Embryonic facial prominence (tissue), 1 donor: ENCODE data around the gene LINC01488.

ENCODE experiments used
- DNase-seq: peaks from one replicate; pipeline ENCODE4 v3.0.0-alpha.2; 2016; ENCODE audit errors: extremely low spot score

LINC01488 gene

DNA sequence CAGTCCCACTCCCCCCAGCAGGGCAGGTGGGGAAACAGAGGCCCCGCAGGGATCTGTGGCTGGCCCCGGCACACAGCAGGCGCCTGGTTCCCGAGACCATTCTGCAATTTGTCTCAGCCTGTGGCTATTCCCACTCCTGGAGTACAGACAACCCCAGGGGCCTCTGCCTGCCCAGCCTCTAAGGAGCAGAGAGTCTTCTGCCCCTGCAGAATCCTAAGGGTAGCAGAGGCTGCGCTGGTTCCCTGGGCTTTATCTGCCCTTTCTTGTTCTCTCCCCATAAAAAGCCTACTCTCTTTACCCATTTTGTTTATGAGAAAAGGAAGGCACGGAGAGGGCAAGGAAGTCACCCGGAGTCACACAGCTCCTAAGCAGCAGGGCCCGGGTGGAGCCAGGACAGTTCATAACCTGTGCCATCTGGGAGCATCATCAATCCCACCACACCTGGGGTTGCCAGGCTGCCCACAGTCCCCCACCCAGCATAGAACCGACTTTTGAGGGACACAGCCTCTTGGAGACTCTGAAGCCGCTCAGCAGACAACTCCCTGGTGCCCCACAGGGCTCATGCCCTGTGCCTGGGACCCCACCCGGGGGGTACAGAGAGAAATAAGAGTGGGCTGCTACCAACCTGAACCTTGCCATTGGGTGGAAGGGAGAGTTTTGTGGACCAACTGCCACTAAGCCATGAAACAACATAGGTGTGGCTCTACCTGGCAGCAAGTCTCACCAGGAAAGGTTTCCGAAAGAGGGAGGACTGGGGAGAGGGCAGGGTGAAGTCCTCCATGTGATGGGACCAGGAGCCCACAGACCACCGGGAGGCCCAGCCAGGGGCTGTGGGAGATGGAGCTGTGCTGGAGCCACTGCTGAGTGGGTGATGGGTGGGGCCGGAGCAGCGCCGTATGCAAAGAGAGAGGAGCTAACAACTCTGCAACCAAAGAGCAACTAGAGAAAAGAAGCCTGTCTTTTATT is 17.2 kb upstream of the LINC01488 start:
- no peak for DNase-seq

DNA sequence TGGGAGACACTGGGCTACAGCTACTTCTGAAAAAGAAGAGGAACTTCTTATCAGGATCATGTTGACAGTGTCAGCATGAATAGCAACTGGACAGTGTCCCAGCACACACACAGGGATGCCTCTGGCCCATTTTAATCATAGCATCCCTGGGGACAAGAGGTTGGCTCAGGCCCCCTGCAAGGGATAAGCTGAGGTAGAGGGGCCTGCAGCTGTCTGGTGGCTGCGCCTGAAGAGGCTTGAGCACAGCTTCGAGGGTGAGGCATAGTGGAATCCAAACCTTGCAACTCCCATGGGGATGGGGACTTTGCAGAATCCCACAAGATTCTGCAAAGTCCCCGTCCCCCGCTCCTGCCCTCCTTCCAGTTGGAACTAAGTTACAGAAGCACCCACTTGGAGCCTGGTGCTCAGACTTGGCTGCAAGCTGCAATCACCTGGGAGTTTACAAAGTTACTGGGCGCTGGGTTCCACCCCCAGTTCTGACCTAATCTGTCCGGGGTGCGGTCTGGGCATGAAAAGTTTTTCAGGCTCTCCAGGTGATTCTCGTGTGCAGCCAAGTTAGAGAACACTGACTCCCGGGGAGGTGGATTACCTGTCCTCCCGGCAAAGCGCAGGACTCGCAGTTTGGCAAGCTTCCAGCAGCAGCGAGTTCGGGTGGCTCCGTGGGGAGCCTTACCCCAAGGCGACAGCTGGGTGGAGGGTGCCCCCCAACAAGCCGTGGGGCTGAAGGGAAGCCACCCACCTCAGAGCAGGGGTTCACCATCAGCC is 16.0 kb upstream of the LINC01488 start:
- no peak for DNase-seq

DNA sequence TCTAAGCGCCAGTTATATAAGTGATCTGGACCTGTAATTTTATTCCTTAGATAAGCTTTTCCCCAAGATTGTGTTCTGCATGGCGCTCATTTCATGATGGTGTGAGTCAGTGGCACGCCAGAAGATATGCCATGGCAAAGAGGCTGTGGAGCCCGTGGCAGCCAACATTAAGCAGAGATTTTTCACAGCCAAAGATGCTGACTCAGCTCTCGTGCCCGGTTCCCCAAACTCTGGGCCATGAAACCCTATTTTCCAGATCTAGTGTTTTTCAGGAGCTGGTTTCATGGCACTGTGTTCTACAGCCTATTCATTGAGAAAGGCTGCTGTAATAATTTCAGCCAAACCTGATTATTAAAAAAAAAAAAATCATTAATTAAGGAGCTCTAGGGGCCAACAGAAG is 15.4 kb upstream of the LINC01488 start:
- DNase-seq: no peak

DNA sequence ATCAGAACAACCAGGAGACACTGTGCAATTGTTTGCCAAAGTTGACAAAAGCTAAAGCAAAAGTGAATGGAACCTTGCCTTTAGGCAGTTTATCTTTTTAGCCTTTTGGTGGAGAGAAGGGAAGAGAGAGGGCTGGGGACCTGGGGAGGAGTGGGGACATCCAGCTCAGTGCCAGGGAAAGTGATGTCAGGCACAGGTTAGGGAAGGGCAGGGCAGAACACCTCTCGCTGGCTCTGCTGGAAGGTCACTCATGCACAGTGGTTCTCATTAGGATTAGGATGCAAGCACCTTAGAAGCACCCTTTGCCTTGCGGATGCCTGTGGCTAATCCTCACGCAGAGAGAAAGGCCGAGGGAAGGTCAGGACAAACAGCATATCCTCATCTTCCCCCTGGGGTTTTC is 14.3 kb upstream of the LINC01488 start:
- DNase-seq: no peak

DNA sequence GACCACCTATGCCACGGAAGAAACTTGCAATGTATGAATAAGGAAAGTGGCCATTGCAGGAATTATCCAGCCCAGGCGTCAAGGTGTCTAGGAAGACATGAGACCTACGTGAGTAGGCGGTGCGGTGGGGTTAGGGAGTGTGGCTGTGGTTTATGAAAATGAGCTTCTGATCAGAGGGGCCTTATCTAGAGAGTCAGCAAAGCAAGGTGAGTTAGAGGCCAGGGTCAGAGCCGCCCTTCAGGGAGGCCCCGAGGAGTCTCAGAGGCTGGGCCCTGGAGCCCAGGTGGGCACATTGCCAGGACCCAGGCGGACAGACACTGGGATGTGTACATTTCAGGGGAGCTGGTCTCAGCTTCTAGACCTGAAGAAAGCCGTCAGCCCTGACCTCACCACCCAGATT is 13.8 kb upstream of the LINC01488 start:
- no peak for DNase-seq

DNA sequence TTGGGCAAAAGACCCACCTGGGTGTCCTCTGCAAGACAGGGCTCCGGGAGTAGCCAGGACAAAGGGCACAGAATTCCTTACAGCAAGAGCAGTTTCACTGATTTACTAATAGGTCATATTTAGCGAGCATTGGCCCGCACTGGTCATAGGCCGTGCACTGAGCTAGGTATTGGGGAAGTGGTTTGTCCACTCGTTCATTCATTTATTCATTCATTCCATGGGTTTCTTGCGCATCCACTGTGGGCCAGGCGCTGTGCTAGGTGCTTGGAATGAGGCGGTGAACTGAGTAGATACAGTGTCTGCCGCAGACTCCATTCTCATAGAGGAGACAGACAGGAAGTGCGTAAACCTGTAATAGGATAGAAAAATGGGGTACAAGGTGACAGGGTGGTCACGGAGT is 13.2 kb upstream of the LINC01488 start:
- no peak for DNase-seq

DNA sequence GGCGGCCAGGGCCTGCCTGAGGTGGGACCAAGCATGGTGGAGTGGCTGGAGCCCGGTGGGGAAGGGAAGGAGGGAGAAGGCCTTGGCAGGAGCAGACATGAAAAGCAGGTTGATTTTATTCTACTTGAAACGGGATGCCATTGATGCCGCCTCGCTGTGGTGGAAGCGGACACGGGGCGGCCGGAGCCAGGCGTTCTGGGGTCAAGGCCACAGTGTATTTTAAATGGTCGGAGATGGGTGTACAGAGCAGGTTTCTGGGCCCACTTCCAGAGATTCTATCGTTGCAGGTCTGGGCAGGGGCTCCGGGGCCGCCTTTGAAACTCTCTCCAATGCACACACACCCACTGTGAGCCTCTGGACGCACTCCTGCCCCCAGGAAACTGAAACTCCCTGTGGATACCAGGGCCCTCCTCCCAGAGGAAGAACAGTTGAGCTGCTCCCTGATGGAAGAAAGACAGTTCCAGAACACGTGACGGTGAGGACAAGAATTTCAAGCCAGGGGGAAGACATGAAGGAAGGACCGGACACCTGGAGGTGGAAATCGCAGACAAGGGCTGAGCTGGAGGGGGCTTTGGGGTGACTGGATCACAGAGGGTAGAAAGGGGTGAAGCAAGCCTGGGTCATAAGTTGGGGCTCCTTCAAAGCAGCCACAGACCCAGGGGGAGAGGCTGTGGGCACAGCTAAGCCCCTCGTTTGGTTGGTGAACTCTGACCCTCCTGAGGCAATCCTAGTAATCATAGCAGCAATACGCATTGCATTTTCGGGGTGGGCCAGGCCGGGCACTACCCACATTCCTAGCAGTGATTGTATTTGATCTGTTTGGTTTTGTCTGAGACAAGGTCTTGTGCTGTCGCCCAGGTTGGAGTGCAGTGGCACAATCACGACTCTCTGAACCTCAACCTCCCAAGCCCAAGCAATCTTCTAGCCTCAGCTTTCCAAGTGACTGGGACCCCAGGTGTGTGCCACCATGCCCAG is 12.3 kb upstream of the LINC01488 start:
- DNase-seq: no peak

DNA sequence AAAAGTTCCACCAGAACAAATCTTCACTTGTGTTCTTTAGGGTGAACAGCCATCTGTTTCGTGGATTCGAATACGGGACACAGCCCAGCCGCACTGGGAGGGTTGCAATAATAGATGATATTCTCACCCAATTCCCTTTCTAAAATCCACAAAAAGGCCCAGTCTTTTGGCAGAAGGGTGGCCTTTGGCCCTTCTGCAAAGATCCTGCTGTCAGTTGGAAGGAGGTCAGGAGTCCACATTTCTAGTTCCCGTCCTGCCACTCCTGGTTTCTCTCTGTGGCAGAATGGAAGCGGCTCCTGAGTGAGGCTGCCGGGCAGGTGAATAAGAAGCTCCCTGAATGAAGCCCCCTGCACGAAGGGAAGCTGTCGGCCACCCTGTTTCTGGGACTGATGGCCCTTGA is 11.2 kb upstream of the LINC01488 start:
- DNase-seq: no peak

DNA sequence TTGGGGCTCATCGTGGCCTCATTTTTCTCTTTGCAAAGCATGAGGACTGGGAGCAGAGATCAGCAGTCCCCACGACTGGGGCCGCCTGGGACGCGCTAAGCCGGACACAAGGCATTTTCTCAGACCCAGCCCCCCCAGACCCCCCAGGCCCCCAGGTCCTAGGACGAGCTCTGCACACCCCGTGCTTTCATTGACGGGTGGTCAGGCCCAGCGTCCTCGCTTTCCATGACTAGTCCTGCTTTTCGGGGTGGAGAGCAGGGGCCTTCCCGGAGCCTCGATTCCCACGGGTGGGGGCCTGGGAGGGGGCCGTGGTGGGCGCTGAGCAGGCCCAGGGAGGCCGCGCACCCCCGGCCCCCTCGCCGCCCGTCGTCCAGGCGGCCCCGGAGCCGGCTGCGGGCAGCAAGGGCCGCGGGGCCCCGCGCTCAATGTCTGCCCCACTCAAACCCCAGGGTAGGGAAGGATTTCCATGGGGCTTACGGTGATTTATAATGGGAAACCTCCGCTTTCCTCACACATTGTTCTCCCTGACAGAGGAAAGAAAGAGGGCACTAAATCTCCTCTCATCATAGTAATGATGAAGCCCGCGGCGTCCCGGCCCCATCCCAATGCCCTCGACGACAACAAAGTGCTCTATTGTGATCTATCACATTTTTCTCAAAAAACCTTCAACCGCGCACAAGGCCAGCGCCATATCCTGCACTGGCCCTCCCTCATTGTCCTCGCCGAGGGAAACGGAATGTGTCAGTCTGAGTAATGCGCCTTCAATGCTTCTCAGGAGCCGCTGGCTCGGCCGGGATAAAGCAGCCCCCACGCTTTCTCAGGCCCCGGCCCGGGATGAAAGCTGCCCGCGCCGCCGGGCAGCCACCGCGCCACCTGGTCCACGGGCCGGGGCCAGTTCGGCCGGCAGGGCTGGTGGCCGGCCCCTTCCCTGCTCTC is 10.4 kb upstream of the LINC01488 start:
- DNase-seq: no peak

DNA sequence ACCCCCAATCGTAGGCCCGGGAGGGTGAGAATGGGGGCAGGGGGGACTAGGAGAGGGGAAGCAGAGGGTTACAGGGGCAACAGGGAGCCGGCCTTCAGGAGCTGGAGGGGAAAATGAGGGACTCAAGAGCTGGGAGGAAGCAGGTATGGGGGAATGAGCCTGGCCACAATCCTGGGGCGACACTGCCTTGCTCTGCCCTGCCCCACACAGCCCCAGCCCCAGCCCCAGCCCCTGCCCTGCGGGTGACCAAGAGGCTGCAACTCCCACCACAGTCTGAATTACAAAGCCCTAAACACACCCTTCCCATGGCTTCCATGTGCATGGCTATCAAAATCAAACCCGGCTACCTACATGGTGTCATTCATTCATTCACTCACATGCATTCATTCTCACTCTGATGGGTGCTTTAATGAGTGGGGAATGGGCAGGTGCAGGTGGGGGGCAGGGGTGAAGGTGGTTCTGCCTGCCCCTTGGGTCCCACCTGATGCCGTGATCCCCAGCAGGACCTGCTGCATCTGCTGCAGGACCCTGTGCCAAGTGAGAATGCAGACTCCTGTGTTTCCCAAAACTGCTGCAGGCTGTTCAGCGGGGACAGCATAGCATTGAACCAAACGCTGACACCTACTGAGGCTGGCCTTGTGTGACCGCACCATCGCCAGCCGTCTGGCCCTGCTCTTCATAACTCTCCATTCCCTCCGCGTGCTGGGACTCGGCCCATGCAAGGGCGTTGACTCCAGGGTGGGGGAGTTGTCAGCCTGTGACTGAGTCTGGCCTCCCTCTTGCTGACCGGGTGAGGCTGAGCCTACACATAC is 9.5 kb upstream of the LINC01488 start:
- DNase-seq: no peak

DNA sequence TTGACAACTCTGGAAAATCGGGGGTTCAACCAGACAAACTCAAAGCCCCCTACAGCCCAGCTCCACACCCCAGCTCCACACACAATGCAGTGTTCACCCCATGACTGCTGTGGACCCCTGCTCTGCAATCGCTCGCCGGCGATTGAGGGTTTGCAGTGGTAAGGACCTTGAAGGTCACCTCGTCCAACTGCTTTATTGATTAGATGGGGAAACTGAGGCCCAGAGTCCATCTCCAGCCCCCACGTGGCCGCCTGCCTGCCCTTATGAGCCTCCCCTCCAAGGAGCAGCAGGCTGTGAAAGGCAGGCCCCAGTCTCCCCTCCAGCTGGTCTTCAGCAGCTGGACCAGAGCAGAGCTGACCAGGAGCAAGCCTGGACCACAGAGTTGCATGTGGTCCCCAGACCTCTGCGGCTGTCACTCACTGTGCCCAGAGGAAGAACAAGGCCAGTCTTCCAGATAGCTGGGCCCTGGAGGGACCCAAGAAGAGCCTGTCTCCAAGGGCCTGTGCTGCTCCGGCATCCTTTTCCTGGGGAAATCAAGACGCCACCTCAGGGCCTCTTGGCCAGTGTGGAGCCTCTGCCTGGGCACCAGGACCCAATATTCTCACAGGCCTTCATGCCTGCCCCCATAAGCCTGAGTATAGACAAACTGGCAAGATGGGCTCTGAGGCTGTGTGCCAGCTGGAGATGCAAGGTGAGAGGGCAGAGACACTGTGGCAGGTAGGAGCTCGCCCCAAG is 8.8 kb upstream of the LINC01488 start:
- DNase-seq: no peak

DNA sequence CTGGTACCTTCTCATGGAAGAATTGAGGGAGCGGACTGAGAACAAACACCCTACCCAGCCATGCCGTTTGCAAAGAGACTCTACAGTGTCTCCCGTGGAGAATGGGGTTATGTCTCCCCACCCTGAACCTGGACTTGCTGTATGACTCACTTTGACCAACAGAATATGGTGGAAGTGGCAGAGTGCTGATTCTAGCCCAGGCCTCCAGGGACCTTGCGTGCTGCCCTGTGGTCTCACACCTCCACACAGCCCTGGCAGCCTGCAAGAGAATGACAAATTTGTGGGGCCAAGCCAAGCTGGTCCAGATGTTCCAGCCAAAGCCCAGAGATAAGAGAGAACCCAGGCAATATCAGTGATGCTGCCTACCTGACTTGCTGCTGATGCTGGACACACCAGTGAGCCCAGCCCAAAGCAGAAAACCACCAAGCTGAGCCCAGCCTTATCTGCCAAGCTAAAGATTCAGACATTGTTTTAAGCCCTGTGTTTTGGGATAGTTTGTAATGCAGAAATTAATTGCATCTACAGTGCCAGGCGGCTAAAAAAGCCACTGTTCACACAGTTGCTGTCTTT is 8.1 kb upstream of the LINC01488 start:
- no peak for DNase-seq

DNA sequence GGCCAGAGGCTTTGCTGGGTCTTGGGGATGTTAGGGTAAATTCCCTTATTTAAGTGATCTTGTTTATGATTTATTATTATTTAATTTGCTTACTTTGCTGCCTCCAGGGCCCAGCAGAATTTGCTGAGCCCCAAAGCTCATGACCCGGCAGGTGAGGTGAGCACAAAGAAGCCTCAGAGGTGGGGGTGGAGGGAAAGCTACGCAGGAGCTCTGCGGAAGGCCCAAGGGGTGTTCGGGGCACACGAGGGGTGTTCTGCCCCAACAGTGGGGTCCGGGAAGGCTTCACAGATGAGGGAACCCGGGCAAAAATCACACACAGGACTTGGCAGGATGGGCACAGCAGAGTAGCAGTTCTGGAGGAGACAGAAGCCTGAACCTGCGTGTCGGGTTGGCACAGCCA is 6.7 kb upstream of the LINC01488 start:
- DNase-seq: no peak

DNA sequence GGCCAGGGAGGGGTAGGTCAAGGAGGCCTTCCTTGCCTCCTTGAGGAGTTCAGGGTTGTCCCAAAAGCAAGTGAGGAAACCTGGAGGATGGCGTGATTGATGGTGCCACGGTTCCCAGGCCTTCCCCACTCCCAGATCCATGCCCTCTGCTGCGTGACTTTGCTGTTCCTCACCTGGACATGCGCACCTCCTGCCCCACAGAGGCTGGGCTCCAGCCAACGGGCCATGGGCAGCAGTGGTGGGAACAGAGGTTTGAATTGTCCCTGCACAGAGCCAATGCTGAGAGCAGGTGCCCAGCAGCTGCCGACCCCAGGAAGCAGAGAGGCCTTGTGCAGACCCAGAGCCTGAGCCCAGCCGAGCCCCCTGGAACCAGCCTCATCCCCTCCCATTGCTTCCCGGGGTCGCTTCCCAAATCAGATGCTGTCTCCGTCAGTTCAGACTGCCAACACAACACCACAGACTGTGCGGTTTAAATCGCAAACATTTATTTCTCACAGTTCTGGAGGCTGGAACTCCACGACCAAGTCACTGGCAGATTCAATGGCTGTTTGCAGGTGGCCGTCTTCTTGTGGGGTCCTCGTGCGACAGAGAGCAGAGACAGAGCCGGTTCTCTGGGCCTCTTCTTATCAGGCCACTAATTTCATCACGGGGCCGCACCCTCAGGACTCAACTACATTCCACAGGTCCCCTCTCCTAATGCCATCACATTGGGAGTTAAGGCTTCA is 6.2 kb upstream of the LINC01488 start:
- DNase-seq: no peak

DNA sequence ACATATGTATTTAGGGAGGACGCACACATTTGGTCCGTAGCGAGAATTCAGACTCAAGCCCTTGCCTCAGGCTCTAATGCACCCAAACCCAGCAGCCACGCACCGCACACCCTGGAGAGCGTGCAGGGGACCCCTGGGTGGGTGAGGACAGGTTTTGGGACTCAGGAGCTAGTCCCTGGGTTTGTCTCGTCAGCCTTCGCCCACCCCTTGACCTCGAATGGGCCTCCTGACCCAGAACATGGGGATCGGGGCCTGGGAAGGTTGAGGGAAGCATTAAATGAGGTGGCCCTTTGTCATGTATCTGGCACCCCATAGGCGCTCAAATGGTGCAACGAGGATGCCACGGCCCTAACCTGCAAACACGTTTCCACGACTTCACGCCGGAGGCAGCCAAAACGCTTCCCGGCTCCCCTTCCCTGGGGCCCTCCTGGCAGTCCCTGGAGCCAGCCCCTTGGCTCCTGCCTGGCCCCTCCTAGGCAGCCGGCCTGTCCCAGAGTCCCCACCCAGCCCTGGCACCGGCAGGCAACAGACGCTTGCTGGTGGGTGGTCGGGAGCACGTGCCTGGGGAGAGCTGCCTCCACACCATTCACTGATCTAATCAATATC is 5.5 kb upstream of the LINC01488 start:
- no peak for DNase-seq

DNA sequence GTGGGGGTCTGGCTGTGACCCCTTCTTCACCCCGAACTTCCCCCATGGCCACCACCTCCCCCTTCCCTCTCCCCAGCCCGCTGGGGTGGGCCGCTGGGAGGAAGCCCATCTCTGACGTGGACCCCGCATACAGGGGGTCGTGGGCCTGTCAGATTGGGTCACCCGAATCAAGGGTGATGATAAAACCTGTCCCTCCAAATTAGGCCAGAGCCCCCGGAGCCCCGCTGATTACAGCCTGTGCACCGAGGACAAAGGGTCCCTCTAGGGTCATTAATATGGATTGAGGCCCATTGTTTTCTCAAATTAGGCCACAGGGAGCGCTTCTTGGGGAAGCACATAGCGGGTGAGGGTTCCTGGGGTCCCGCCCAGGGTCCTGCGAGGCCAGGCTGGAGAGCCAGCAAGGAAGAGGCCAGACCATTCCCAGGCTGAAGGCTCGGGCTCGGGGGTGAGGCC is 4.9 kb upstream of the LINC01488 start:
- DNase-seq: no peak

DNA sequence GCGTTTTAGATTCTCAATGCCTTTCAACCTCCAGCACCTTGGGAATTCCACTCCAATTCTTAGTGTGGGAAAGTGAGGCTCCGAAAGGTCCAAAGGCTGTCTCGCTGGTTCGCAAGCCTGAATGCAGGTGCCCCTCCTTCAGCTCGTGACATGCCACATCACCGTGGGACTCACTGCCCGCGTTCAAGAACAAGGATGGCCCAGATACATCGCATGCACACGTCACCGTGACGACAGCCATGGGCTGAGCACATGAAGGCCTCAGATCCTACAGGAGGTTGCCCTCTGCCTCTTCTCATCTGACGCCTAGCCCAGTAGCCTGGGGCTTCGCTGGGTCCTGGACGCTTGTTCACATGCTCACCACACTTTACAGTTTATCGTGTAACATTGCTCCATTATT is 4.4 kb upstream of the LINC01488 start:
- DNase-seq: no peak
